Measurements from ENCODE around the gene PLXNB3.
"Not testable (repeated sequence)": the region's sequence is repeated elsewhere in the genome, so short reads cannot be mapped to it uniquely, and the experiment has no call there.

The PLXNB3 gene

DNA sequence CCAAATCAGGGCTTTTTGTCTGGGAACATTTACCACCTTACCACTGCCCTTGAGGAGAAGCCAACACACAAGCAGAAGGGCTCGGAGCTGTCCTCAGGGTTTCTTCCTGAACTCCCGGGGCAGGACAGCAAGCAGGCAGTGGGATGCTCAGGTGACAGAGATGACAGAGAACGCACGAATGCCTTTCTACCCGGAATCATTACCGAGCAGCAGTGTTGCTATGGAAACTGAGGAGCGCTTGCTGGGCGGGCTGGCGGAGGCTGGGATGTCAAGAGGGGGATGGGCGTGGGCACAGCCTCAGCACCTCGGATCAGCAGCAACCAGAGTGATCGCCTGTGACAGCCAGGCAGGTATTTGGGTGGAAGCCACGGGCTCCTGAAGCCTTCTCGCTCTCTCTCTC, 48.2 kb downstream of the PLXNB3 start:
- in situ Hi-C loops (cut with HindIII; ENCODE audit: low sequenced_read_pairs): no loop called here

DNA sequence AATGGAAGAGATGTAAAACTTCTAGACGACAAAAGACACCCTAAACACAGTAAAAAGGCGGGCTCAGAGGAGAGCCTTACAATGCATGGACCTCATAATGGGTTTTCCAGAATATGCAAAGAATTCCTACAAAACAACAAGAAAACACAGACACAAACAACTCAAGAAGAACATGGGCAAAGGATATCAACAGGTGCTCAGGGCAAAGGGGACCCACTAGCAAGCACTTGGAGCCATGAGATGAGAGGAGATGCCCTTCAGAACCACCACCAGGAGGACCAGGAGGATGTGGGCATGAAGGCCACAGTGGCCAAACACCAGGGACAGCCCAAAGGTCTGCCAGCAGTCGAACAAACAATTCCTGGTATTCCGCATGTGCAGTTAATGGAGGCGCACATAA, 49.1 kb downstream of the PLXNB3 start:
- in situ Hi-C loops (cut with HindIII; ENCODE audit: low sequenced_read_pairs): no loop called here

DNA sequence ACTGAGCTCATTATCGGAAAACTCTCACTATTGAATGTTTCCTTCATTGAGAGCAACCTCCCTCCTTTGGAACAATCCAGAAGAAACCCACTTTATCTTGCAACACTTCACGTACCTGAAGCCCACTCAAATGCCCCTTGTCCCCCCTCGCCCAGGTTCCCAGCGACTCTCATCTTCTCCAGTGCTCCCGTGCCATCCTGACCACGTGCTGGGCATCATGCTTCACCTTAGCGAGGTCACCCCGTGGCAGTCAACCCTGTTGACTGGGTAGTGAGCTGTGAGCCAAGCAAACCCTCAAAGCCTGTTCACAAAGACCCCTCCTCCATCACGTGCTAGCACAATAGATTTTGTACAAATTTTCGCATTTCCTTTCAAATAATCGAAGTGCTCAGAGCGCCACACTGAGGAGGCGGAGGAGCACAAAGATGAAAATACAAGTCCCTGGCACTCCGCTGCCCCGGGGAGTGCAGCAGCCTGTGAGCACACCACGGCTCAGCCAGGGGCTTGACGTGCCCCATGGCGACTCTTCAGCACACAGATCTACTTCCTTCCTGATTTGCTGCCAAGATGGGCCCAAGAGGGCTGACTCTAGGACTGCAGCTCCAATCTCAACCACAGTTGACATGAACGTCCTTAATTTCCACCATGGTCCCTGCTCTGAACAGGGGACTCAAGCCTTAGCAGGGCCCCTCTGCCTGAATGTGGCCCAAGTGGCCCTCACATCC, 50.7 kb downstream of the PLXNB3 start:
- in situ Hi-C loops (cut with HindIII; ENCODE audit: low sequenced_read_pairs): no loop called here

DNA sequence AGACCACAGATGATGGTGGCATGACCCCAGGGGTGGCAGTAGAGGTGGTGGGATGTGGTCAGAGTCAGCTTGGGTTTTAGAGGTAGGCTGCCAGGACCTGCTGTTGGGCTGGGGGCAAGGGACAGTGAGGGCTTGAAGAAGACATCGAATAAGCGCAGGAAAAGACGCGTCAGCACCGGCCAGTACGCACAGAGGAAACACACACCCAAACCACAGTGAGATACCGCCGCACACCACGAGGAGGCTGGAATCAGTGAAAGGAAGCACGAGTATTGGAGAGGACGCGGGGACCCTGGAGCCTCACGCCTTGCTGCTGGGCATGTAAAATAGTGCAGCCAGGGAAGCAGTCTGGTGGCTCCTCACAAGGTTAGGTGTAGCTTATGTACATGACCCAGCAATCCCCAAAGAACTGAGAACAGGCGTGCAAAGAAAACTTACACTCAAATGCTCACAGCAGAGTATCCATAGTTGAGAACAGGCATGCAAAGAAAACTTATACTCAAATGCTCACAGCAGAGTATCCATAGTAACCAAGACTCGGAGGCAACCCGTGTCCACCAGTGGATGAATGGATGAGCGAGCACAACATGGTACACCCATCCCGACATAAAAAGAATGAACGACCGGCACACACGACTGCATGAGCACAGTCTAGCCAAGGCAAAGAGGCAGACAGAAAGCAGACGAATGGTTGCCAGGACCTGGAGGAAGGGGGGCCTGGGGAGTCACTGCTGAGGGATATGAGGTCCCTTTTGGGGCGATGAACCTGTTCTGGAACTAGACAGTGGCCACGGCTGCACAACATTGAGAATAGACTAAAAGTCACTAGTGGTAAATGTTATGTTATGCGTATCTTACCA, 53.0 kb downstream of the PLXNB3 start:
- in situ Hi-C loops (cut with HindIII; ENCODE audit: low sequenced_read_pairs): no loop called here

DNA sequence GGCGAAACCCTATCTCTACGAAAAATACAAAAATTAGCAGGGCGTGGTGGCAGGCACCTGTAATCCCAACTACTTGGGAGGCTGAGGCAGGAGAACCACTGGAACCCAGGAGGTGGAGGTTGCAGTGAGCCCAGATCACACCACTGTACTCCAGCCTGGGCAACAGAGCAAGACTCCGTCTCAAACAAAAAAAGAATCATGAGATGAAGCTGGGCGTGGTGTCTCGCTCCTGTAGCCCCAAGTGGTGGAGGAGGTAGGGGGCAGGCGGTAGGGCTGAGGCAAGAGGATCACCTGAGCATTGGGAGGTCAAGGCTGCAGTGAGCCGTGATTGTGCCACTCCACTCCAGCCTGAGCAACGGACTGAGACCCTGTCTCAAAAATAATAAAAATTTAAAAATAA, 54.0 kb downstream of the PLXNB3 start:
- in situ Hi-C loops (cut with HindIII; ENCODE audit: low sequenced_read_pairs): not testable (repeated sequence)

DNA sequence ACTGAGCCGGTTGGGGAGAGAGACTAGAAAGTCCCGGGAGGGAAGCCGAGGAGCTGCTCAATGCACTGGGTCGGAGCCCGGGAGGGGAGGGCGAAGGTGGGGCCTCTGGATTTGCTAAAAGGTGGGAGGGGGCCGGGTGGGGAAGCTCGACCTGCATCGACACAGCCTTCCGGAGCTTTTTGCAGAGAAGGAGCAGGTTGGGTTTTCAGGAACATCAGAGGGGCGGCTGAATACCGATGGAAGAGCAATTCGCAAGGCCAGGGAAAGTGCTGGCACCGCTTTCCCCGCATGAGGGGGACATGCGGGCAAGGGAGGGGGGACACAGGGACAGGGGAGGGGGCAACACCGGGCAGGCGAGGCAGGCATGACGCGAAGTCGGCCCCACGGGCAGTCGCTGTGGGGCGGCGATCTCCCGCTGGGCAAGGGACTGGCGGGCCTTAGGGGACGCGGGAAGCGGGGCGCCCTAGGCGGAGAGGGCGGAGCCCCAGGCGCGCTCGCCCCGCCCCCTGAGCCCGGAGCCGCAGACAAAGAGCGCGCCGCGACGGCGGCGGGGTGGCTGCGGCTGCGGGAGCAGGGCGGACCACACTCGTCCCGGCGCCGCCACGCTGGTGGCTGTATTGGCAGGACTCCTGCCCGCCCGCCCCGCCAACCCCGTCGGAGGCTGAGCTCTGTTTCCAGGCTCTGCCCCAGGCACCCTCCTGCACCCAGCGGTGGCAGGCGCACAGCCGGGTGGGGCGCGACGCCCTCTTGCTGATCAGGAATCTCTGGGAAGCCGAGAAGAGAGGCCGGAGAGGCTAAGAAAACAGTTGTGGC, 54.7 kb downstream of the PLXNB3 start:
- in situ Hi-C loops (cut with HindIII; ENCODE audit: low sequenced_read_pairs): no loop called here

DNA sequence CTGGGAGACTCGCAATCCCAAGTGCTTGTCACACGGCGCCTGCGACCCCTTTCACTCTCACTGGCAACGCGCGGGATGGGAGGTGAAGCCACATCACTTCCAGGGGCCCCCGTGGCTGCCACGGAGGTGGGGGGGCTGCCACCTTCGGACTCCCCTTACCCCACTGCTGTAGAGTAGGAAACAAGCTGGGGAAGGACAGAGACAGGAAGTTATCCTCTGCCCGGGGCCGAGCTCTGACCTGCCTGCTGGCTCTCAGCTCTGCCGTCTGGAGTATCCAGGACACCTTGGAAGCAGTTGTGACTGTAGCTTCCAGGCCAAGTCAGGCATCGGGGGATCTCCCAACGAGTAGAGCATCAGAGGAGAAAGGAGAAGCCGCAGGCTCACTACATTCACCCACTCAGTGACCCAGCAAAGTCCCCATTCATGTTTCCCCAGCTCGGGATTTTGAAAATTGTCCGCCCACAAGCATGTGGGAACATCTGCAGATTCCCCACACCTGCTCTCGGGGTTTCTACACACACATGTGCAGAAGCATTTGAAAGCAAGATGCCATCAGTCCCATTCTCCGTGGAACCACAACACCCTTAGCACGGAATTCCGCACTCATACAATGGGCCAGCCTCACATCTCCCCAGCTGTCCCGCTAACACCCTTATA, 55.5 kb downstream of the PLXNB3 start:
- in situ Hi-C loops (cut with HindIII; ENCODE audit: low sequenced_read_pairs): no loop called here

DNA sequence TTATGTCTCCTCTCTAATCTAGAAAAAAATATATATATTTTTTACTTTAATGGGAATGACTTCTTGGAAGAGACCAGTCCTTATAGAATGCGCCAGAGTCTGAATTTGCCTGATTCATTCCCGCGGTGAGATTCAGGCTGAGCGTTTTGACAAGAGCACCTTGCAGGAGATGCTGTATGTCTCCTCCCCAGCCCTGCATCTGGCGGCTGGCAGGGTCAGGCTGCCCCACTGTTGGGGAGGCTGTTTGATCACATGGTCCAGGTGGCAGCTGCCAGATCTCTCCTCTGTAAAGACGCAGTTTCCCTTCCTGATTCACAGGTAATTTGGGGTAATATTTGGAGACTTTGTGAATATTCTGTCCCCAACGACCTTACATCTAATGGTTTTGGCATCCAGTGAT, 56.6 kb downstream of the PLXNB3 start:
- in situ Hi-C loops (cut with HindIII; ENCODE audit: low sequenced_read_pairs): no loop called here

DNA sequence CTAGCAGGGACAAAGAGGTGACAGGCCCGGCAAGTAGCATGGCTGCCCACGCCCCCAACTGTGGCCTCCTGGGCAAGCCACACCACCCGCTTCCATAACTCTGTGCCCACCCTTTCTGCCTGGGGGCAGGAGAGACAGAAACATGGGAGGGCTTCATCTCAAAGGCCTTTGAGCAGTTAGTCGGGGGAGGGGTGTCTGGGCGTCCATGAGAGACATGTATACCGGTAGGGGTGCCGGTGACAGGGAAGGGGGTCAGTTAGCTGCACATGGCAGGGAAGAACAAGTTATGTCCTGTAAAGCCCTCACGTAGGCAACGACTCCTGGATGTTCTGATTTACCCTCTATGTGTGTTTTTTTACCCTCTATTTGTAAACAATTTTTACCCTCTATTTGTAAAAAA, 57.0 kb downstream of the PLXNB3 start:
- in situ Hi-C loops (cut with HindIII; ENCODE audit: low sequenced_read_pairs): no loop called here

DNA sequence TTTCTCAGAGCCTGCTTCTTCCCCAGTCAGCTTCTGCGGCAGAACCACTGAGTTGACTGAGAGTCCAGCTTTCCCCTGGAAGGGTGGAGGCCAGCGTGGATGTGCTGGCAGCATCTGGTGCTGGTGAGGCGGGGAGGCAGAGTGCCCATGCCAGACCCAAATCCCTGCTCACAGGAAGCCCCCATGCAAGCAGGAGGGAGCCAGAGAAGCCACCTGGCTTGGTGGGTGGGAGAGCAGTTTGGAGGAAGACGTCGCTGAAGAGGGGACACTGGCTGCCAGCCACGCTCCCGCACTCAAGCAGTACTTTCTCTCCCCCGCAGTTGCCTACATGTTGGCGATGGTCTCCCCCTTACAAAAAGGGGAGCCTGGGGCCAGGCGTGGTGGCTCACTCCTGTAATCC, 60.3 kb downstream of the PLXNB3 start:
- in situ Hi-C loops (cut with HindIII; ENCODE audit: low sequenced_read_pairs): no loop called here

DNA sequence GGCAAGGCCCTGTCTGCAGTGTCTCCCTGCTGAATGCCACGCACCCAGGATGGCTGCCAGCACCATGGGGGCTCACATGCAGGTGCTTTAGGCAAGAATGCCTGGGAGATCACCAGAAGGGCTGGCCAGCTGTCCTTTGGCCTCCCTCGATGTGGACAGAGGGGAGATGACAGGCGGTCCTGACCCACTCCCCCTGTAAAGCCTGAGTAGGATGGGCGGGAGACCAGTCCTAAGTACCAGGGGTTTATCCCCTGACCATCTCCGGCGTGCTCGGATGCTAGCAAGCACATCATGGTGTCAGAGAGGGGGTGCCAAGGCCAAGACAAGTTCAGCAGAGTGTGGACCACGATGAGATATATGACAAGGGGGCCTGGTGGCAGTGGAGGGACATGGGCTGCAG, 61.0 kb downstream of the PLXNB3 start:
- in situ Hi-C loops (cut with HindIII; ENCODE audit: low sequenced_read_pairs): no loop called here

All from endothelial cell of hepatic sinusoid (primary cell).